Effector CD8-positive, alpha-beta T cell (primary cell): Measurements from ENCODE around the gene TXNRD2.
A peak's percentile ranks its signal among the peaks of the same experiment; 100 is the strongest.

Source experiments
- DNase-seq: peaks from one replicate; lab custom pipeline; 2025; lab: John Stamatoyannopoulos, UW

The TXNRD2 gene

DNA sequence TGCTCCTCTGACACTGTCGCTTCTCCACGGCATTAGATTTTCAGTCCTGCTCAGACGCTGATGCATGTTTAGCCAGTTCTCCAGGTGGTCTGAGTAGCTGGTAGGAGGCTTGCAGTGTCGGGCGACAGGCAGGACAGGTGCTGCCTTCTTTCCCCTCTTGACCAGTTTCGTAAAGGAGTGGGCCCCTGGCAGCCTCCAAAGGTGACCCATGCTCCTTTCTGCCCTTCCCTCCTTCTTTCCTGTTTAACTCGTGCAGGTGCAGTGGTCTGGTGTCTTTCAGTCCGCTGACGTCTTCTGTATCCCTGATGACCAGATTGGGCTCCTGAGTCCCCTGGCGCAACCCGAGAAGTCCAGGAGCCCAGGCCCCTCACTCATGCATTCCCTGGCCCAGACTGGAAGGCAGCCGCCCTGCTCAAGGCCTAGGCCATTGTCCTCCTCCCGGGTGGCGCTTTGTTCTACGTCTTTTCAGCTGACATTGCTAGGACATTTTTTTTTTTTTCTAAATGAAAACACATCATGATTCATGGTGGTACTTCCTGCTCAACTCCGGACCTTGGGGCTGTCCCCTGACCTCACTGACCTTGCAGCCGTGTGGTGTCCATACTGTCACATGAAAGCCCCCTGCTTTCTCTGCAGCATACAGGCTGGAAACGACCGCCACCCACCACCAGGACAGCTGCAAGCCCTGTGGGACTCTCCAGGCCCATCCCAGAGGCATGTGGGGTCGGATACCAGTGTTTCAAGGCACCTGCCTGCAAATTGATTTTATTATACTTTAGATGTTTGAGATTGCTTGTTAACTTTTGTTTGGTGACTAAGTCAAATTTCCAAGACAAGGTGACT lies 25.5 kb upstream of the TXNRD2 start:
- DNase-seq: no peak

DNA sequence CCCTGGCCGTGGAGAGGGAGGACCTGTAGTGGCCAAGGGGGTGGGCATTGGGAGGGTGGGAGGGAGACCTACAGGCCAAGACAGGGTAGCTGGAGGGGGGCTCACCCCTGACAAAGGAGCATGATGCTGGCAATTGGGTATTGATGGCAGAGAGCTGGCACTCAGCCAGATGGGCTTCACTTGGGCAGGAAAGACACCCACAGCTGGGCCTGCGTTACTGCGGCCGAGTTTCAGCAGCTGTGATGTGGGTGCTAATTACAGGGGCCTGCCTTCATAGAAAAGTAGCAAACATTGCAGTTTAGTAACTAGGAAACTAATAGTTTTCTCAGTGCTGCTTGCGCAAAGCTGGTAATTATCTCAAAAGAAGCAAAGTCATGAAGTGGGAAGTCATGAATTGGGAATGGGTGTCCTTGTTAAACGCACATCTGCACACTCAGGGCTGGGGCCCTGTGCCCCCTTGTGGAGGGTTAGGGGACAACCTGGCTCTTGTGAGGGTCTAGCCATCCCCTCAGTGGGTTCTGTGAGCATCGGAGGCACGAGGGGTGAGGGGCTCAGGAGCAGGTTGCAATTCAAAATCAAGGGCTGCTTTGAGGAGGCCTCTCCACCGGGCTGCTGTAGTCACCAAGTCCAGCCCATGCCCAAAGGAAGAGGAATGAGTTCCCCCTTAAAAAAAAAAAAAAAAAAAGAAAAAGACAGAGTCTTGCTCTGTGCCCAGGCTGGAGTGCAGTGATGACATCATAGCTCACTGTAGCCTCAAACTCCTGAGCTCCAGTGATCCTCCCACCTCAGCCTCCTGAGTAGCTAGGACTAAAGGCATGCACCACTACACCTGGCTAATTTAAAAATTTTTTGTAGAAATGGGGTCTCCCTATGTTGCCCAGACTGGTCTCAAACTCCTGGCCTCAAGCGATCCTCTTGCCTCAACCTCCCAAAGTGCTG lies 24.4 kb upstream of the TXNRD2 start:
- DNase-seq: no peak

DNA sequence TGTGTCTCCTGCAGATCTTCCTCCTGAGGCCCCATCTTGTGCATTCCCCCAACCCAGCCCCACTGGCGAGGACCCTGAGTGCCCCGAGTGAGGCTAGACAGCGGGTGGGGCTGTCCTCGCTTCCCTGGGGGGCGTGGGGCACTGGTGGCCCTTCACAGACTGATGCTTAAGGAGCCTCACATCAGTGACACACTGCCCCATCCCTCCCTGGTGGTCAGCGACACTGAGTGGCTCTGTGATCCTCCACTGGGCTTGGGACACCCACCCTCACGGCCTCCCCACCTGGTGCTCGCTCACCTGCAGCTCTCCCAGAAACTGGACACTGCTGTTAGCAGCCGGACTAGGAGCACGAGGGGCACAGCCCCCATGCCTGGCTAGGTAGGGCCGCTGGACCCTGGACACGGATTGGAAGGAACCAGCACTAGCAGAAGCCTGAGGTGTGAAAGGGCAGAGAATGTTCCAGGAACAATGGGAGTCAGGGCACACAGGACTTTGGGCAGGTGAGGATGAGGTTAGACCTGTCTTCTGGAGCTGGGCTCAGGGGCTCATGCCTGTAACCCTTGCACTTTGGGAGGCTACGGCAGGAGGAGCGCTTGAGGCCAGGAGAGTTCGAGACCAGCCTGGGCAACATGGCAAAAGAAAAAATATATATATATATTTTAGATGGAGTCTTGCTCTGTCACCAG lies 23.2 kb upstream of the TXNRD2 start:
- no peak for DNase-seq

DNA sequence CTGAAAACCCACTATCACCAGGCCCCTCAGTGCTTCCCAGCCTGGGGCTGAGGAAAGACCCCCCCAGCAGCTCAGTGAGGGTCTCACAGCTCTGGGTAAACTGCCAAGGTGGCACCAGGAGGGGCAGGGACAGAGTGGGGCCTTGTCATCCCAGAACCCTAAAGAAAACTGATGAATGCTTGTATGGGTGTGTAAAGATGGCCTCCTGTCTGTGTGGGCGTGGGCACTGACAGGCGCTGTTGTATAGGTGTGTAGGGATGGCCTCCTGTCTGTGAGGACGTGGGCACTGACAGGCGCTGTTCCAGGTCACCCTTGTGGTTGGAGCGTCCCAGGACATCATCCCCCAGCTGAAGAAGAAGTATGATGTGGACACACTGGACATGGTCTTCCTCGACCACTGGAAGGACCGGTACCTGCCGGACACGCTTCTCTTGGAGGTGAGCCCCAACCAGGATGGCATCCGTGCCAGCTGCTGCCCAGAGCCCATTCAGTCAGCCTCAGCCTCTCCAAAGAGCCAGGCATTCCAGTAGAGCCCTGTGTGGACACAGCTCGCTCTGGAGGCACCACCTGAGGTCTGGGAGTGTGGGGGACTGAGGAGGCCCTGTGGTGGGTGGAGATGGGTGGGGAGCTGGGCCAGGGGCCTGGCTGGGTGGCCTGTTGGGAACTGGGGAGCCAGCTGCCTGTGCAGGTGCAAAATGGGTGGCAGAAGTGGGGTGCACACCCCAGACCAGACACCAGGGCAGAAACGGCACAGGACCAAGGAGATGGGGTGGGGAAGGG lies 22.4 kb upstream of the TXNRD2 start:
- no peak for DNase-seq

DNA sequence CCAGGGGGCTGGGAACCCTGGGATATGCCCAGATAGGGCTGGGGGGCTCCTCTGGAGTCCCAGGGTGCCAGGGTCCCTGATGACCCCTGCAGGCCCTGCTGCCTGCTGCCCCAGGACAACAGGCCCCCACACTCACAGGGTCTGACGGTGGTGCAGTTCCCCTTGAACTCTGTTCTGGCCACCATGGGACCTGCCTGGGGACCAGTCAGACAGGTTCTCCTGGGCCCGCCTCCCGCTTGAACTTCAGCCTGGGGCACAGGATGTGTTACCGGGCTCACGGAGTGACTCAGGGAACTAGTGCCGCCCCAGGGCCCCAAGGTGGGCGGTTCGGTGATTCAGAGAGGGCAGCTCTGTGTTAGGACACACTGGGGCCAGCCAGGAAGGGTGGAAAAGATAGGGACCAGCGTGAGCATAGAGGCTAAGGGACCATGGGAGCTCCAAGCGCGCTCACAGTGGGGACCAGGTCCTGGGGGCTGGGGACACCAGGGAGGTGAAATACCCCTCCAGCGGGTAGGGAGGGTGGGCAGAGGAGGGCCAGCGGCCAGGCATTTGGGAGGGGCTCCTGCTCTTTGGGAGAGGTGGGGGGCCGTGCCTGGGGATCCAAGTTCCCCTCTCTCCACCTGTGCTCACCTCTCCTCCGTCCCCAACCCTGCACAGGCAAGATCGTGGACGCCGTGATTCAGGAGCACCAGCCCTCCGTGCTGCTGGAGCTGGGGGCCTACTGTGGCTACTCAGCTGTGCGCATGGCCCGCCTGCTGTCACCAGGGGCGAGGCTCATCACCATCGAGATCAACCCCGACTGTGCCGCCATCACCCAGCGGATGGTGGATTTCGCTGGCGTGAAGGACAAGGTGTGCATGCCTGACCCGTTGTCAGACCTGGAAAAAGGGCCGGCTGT lies 21.5 kb upstream of the TXNRD2 start:
- DNase-seq: no peak

DNA sequence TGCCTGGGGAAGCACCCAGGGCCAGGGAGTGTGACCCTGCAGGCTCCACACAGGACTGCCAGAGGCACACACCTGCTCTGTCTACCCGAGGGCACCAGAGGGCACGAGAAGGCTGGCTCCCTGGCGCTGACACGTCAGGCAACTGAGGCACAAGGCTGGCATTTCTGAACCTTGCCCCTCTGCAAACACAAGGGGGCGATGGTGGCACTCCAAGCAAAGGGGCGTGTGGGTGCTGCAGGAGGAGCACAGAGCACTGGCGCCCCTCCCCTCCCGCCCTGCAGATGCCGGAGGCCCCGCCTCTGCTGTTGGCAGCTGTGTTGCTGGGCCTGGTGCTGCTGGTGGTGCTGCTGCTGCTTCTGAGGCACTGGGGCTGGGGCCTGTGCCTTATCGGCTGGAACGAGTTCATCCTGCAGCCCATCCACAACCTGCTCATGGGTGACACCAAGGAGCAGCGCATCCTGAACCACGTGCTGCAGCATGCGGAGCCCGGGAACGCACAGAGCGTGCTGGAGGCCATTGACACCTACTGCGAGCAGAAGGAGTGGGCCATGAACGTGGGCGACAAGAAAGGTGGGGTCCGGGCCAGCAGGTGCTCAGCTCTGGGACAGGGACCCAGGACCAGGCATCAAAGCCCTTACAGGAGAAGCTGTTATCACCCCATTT lies 20.8 kb upstream of the TXNRD2 start:
- peak; percentile 21 for DNase-seq

DNA sequence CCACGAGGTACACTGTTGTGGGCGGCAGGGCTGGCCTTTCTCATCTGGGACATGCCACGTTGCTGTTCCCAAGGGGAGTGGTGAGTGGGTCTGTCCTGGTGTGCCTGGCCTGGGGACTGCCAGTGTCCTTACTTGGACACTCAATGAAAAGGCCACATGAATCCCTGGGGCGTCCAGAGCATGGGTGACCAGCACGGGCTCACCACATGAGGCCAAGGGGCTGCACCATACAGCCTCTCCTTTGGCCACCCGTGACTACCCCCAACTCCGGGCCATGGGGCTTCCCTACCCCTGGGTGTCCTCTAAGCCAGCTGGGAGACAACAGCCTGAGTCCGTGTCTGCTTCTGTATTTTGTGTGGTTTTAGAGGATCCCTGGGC lies 20.2 kb upstream of the TXNRD2 start:
- no peak for DNase-seq

DNA sequence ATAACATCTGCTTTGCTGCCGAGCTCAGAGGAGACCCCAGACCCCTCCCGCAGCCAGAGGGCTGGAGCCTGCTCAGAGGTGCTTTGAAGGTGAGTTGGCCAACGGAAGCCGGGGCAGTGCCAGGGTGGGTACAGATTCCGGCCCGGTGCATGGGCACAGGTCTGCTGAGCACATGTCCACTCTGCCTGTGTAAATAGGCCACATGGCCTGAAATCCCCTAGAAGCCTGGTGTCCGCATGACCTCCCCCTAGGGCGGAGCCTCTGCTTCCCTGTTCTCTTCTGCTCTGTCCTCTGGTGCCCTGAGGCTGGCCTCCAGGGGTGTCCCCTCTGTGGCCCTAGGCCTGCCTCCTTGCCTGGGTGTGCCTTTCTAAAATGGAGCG lies 19.6 kb upstream of the TXNRD2 start:
- DNase-seq: no peak

DNA sequence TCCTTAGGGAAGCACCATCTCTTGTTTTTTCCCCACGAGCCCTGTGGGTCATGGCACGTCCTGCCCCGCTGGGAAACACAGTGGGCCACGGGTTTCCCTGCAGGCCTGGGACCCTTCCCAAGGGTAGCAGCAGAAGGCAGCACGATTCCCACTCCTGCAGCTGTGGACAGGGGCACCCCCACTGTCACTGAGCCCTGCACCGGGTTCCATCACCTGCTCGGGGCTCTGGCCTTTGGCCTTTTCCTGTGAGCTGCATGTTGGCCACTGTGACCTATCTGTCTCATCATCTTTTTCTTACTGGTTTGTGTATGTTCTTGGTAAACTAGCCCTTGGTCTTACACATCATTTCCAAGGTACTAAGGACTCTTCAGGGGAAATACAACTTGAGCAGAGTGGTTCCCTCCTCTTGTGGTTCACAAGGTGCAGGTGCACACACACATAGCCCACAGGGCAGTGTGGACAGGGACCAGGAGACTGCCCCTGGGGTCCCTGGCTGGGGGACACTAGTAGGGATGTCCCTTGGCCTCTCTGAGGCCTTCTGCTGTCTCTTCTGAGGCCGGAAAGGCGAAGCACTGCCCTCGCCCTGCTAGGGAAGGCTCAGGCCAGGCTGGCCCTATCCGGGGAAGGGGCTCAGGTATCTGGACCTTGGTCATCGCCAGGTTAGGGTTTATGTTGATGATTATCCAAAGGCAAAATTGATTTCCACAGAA lies 19.0 kb upstream of the TXNRD2 start:
- DNase-seq: no peak

DNA sequence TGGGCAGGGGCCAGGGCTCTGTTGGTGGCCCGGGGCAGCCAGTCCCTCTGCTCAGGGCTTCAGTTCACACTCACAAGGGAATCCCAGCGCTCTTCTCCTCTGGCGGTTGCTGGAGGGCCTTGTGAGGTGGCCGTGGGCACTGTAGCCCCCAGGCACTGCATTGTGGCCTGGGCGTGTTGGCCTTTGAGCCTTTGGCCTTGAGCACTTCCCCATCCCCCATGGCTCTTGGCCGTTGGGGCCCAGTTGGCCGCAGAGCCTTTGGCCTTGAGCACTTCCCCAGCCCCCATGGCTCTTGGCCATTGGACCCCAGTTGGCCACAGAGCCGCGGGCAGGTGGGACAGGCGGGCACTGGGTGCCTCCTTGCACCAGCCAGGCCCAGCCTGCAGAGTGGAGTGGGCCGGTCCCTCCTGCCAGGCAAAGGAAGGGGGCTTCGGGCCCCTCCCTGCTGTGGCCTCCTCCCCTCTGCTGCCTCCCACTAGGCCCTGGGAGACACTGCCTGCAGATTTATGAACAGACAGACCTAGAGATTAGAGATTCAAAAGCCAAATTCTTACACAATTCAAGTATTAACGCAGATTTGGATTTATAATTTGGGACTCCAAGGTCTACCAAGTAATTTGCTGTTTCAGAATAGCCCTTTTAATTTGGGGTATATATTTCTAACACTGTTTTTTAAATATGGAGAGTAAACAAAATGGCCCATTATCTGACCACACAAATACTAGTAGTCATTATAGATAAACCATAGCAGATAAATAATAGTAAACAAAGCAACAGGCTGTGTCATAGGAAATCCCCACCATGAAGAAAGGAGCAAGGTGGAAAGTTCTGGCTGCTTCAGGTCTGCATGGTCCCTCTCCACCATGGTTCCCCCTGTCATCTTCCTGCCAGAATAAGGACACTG lies 18.2 kb upstream of the TXNRD2 start:
- no peak for DNase-seq

DNA sequence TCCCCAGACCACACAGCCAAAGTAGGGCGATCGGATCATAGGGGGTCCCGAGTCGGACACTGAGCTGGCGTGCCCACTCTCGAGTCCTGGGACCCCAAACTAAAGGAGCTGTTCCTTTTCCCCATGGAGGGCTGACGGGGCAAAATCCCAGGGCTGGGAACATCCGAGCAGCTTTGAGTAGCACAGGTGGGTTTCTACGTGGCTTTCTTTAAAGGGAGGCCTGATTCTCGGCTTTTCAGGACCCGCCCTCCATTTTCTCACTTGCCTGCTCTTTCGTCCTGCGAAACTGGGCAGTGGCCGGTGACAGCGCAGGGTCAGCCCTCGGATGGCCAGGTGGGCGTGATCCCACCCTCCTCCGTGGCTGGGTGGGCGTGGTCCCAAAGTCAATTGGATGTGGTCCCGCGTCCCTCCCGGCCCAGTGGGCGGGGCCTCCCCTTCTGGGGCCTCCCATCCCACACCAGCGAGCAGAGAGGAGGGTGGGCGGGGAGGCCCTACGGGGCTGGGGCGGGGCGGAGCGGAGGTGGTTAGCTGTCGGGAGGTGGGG lies 17.5 kb upstream of the TXNRD2 start:
- DNase-seq: no peak

DNA sequence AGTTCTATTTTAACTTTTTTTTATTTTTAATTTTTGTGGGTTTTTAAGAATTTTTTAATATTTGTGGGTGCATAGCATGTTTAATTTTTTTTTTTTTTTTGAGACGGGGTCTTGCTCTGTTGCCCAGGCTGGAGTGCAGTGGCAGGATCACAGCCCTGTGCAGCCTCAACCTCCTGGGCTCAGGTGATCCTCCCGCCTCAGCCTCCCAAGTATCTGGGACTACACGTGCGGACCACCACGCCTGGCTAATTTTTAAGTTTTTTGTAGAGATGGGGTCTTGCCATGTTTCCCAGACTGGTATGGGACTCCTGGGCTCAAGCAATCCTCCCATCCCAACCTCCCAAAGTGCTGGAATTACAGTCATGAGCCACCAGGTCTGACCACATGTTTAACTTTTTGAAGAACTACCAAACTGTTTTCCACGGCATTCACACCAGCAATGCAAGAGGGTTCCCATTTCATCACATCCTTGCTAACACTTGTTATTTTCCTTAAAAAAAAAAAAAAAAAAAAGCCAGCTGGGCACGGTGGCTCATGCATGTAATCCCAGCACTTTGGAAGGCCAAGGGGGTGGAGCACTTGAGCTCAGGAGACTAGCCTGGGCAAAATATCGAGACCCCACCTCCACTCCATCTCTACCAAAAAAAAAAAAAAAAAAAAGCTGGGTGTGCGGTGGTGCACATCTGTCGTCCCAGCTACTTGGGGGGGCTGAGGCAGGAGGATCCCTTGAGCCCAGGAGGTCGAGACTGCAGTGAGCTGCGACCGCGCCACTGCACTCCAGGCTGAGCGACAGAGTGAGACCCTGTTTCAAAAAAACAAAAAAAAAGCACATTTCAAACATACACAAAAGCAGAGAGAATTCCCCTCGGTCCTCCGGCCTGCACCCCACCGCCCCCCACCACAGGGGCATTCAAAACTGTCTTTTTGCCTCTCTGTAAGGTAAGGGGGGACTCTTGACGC lies 16.7 kb upstream of the TXNRD2 start:
- DNase-seq: no peak

DNA sequence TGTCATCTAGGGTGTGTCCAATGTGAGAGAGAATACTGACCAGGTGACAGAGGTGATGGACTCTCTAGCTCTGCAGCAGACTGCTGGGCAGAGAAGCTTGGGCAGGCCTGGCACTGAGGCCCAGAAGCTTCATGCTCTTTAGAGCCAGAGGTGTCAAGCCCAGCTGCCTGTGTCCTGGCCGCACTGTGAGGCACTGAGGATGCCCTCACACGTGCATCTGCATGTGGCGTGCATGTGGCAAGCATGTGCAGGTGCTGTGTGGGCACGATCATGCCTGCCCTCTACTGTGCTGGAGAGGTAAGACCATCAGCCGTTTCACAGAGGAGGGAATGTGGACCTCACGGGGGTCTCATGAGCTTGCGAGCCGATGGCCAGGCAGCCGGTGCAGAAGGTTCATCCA lies 15.8 kb upstream of the TXNRD2 start:
- DNase-seq: no peak

DNA sequence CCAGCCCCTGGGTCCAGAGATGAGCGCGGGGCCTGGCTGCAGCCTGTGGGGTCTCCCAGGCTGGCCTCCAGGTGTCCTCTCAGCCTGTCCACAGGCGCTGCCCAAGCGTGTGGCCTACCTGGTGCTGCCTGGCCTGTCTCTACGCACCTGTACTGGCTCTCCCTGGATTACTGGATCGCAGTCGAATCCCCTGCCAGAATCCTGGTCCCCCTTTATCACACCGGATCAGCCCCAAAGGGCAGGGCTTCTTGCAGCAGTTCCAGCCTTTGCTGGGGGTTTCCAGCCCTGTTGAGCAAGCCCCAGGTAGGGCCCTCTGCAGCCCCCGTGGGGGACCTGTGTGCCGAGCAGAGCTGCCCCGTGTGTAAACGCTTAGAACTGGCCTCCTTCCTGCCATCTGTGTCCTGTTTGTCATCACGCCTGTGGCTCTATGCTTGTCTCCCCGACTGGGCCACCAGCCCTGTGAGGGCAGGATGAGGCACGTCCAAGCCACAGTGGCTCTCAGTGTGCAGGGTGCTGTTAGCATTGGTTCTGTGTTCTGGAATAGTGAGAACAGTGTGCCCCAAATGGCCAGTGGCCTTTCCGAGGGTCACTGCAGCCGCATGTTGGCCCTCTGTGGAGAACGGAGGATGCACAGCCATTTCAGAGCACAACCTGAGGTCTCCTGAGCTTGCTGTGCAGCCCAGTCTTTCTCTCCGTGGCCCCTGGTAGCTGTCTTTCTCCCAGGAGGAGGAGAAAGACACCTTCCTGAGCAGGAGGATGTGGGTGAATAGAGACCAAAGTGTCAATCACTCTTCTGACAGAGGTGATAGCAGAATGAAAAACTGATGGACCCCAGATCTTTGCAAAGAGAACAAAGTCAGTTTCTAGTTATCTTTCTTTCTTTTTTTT lies 13.9 kb upstream of the TXNRD2 start:
- no peak for DNase-seq

DNA sequence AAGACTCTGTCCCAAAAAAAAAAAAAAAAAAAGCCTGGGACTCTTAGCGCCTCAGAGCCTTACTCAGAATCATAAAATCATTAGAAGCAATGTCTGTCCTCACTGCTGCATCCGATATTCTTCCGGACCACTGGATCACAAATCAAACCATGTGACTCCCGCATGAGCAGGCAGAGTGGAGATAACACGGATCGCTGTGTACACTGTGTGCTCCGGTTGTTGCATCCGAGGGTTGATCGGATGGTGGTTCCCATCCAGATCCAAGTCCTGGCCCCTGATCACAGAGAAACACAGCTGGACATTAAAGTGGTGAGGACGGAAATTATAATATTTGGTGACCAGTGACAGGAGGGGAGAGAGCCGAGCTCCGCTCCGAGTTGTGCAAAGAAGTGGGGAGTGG lies 9.7 kb upstream of the TXNRD2 start:
- DNase-seq: no peak
